GM21528 (cell line): ENCODE measurements around the gene ULBP1.
"Not testable (repeated sequence)": the region's sequence is repeated elsewhere in the genome, so short reads cannot be mapped to it uniquely, and the experiment has no call there.

ENCODE experiments used
- ATAC-seq: cut with Tn5 transposase; IDR thresholded peaks from one replicate; pipeline ENCODE4 v1.9.1; 2021; ENCODE audit warnings: mild to moderate bottlenecking, moderate library complexity; ENCODE audit not compliant: unreplicated experiment, low FRiP score

The ULBP1 gene

GRCh38 chr6:150003599-150003998, 39.9 kb downstream of the ULBP1 start:
- ATAC-seq: not testable (repeated sequence)

- peak; percentile 28 for ATAC-seq
Measured at GRCh38 chr6:150004101-150004782, 40.5 kb downstream of the ULBP1 start.

GRCh38 chr6:150004783-150005717, 41.3 kb downstream of the ULBP1 start:
- ATAC-seq: peak; percentile 64

- no peak for ATAC-seq
Measured at GRCh38 chr6:150005761-150006651, 42.3 kb downstream of the ULBP1 start.

GRCh38 chr6:150006961-150007464, 43.3 kb downstream of the ULBP1 start:
- no peak for ATAC-seq

GRCh38 chr6:150008588-150008987, 44.8 kb downstream of the ULBP1 start:
- ATAC-seq: no peak

- ATAC-seq: not testable (repeated sequence)
Measured at GRCh38 chr6:150012846-150013784, 49.4 kb downstream of the ULBP1 start.

GRCh38 chr6:150013785-150014622, 50.3 kb downstream of the ULBP1 start:
- ATAC-seq: not testable (repeated sequence)

GRCh38 chr6:150014623-150015280, 51.0 kb downstream of the ULBP1 start:
- not testable (repeated sequence) for ATAC-seq

- ATAC-seq: not testable (repeated sequence)
Measured at GRCh38 chr6:150015281-150016001, 51.7 kb downstream of the ULBP1 start.

- ATAC-seq: no peak
Measured at GRCh38 chr6:150016324-150017185, 52.8 kb downstream of the ULBP1 start.

GRCh38 chr6:150017186-150017521, 53.4 kb downstream of the ULBP1 start:
- ATAC-seq: not testable (repeated sequence)

- no peak for ATAC-seq
Measured at GRCh38 chr6:150018846-150019580, 55.3 kb downstream of the ULBP1 start.

- not testable (repeated sequence) for ATAC-seq
Measured at GRCh38 chr6:150021870-150022269, 58.1 kb downstream of the ULBP1 start.
